SK-N-SH (cell line): ENCODE data around the gene PPP1R17. TPM values are rescaled to one million over a fixed set of nuclear protein-coding genes. Genes with fewer than 3 reads are reported as not detected.

ENCODE experiments used
- CTCF ChIA-PET: fragments of 300-600, 350-600 bp; formaldehyde crosslinking; extraction: SDS; loops from one replicate; lab custom pipeline; 2021; lab: Yijun Ruan, JAX
- POLR2A ChIA-PET: fragments of 350-600 bp; sonication (Branson Sonifier 250); formaldehyde crosslinking; extraction: SDS; loops from one replicate; lab custom pipeline; 2020; ENCODE audit warnings: antibody characterized with exemption, inconsistent platforms; lab: Yijun Ruan, JAX
- DNase-seq: peaks from one replicate; pipeline ENCODE4 v3.0.0; 2012
- H2AFZ ChIP-seq: fragments of 200-600 bp; sonication (generic); 2 replicates; pipeline ENCODE4 v1.8.1; 2016; ENCODE audit warnings: antibody characterized with exemption, mild to moderate bottlenecking, low read depth
- H3F3A ChIP-seq: fragments of 200-600 bp; sonication (generic); replicated peaks from 2 replicates; pipeline ENCODE3; 2016; ENCODE audit warnings: antibody characterized with exemption, mild to moderate bottlenecking; ENCODE audit not compliant: insufficient read depth
- H3K27ac ChIP-seq, 2 experiments: fragments of 200-500 bp in 1 of 2; fragments of 200-600 bp in 1 of 2; sonication (Bioruptor generic) in 1 of 2; sonication (generic), shearing (Covaris generic) in 1 of 2; 2 replicates each; pipeline versions ENCODE4 v1.5.1 to v1.6.1; 2014 to 2016; ENCODE audit warnings: low read depth in 2 of 2, inconsistent platforms in 1 of 2, low read length in 1 of 2, mild to moderate bottlenecking in 1 of 2, mixed read lengths in 1 of 2
- H3K27me3 ChIP-seq: fragments of 200-600 bp; sonication (generic), shearing (Covaris generic); 2 replicates; pipeline ENCODE4 v1.6.1; 2016; ENCODE audit warnings: mixed run types; ENCODE audit not compliant: insufficient read depth
- H3K36me3 ChIP-seq, 2 experiments: fragments of 200-500 bp in 1 of 2; fragments of 200-600 bp in 1 of 2; sonication (Bioruptor generic) in 1 of 2; sonication (generic) in 1 of 2; replicated peaks in 1 of 2; 2 replicates each; pipeline versions ENCODE3 to v1.5.1; 2014 to 2016; ENCODE audit warnings: low read length in 1 of 2, mild to moderate bottlenecking in 1 of 2; ENCODE audit not compliant: insufficient read depth in 2 of 2, control insufficient read depth in 1 of 2
- H3K4me1 ChIP-seq, 2 experiments: fragments of 200-500 bp in 1 of 2; fragments of 200-600 bp in 1 of 2; sonication (Bioruptor generic) in 1 of 2; sonication (generic), shearing (Covaris generic) in 1 of 2; 2 replicates each; pipeline versions ENCODE4 v1.5.1 to v1.6.1; 2014 to 2016; ENCODE audit warnings: low read depth in 1 of 2, low read length in 1 of 2, mixed run types in 1 of 2; ENCODE audit not compliant: insufficient read depth in 2 of 2, control insufficient read depth in 1 of 2
- H3K4me2 ChIP-seq: fragments of 200-600 bp; sonication (generic), shearing (Covaris generic); 2 replicates; pipeline ENCODE4 v1.6.1; 2017; ENCODE audit warnings: mixed run types
- H3K4me3 ChIP-seq, 2 experiments: fragments of 200-500 bp in 1 of 2; fragments of 200-600 bp in 1 of 2; sonication (Bioruptor generic) in 1 of 2; sonication (generic), shearing (Covaris generic) in 1 of 2; 2 replicates each; pipeline versions ENCODE4 v1.5.1 to v1.8.1; 2014 to 2016; ENCODE audit warnings: low read depth in 2 of 2, inconsistent platforms in 1 of 2, low read length in 1 of 2, mild to moderate bottlenecking in 1 of 2, mixed read lengths in 1 of 2, moderate library complexity in 1 of 2
- H3K79me2 ChIP-seq: fragments of 200-600 bp; sonication (generic); 2 replicates; pipeline ENCODE4 v1.8.1; 2017; ENCODE audit warnings: mild to moderate bottlenecking; ENCODE audit not compliant: insufficient read depth
- H3K9ac ChIP-seq: fragments of 200-600 bp; sonication (generic); 2 replicates; pipeline ENCODE4 v1.6.1; 2017; ENCODE audit warnings: mixed run types
- H3K9me2 ChIP-seq: fragments of 200-600 bp; sonication (generic); 2 replicates; pipeline ENCODE4 v1.6.1; 2017; ENCODE audit warnings: mixed run types
- H3K9me3 ChIP-seq: fragments of 200-600 bp; sonication (generic); 2 replicates; pipeline ENCODE4 v1.6.1; 2017; ENCODE audit warnings: mixed run types, mild to moderate bottlenecking, moderate library complexity
- H4K20me1 ChIP-seq: fragments of 200-600 bp; sonication (generic); 2 replicates; pipeline ENCODE4 v1.6.1; 2017; ENCODE audit warnings: mild to moderate bottlenecking, mixed run types; ENCODE audit not compliant: insufficient read depth
- CTCF ChIP-seq: fragments of 200-600 bp; sonication (generic); IDR thresholded peaks from 2 replicates; pipeline ENCODE4 v1.6.1; 2017; ENCODE audit warnings: antibody characterized with exemption, mild to moderate bottlenecking, moderate library complexity
- EZH2phosphoT487 ChIP-seq: fragments of 200-600 bp; sonication (generic); IDR thresholded peaks from 2 replicates; pipeline ENCODE4 v1.6.1; 2017; ENCODE audit warnings: low read depth, mixed run types, mild to moderate bottlenecking, antibody characterized with exemption, moderate library complexity, borderline replicate concordance
- IRF3 ChIP-seq: fragments of 150-350 bp; IDR thresholded peaks from 2 replicates; pipeline ENCODE4 v1.6.1; 2016; ENCODE audit warnings: mild to moderate bottlenecking, low read depth, low read length
- JUND ChIP-seq: IDR thresholded peaks from 2 replicates; pipeline ENCODE4 v1.4.0; 2012
- MAX ChIP-seq: IDR thresholded peaks from 2 replicates; pipeline ENCODE4 v1.4.0; 2012; ENCODE audit warnings: low read depth
- NFIC ChIP-seq: IDR thresholded peaks from 2 replicates; pipeline ENCODE4 v1.4.0; 2012; ENCODE audit warnings: borderline replicate concordance
- RAD21 ChIP-seq: IDR thresholded peaks from 2 replicates; pipeline ENCODE4 v1.6.1; 2012; ENCODE audit warnings: mild to moderate bottlenecking, low read length
- RCOR1 ChIP-seq: fragments of 150-350 bp; IDR thresholded peaks from 2 replicates; pipeline ENCODE4 v1.6.1; 2017; ENCODE audit warnings: antibody characterized with exemption, low read length
- REST ChIP-seq: IDR thresholded peaks from 2 replicates; pipeline ENCODE4 v1.6.1; 2012; ENCODE audit warnings: mild to moderate bottlenecking, low read depth, low read length, moderate library complexity
- RFX5 ChIP-seq: IDR thresholded peaks from 2 replicates; pipeline ENCODE4 v1.6.1; 2012; ENCODE audit warnings: mild to moderate bottlenecking, improper control_type of control experiment, low read length
- SIN3A ChIP-seq: IDR thresholded peaks from 2 replicates; pipeline ENCODE4 v1.6.1; 2012; ENCODE audit warnings: low read depth, mild to moderate bottlenecking, low read length, moderate library complexity, borderline replicate concordance
- SMC3 ChIP-seq: IDR thresholded peaks from 2 replicates; pipeline ENCODE4 v1.6.1; 2012; ENCODE audit warnings: low read depth, low read length, improper control_type of control experiment
- TAF1 ChIP-seq: IDR thresholded peaks from 2 replicates; pipeline ENCODE4 v1.6.1; 2012; ENCODE audit warnings: low read depth, mild to moderate bottlenecking, low read length, moderate library complexity, borderline replicate concordance
- TEAD4 ChIP-seq: IDR thresholded peaks from 2 replicates; pipeline ENCODE4 v1.4.0; 2012; ENCODE audit warnings: mild to moderate bottlenecking, borderline replicate concordance; ENCODE audit not compliant: insufficient read depth
- WGBS: methylation state at CpG from one replicate; pipeline ENCODE4 v1.1.6; 2017; ENCODE audit warnings: low lambda C conversion rate; 5-methylcytosine and 5-hydroxymethylcytosine counted together
- polyA plus RNA-seq, 3 experiments: library from polyadenylated mRNA; depleted of rRNA; stranded (reverse); fragments of >200 nt; gene quantifications; 2 replicates each; pipeline ENCODE4 v1.2.3, GENCODE V29; 2012

The PPP1R17 gene
- polyA plus RNA-seq, 1 of the 3 experiments (the other 2 are of a cell fraction) = not detected

GRCh38 chr7:31734456-31734855, 47.4 kb downstream of the PPP1R17 start (continued):
- TF ChIP-seq SIN3A (no peak), TAF1 (no peak)
- TF ChIP-seq, all 33 proteins: peak for 0

GRCh38 chr7:31735991-31736982, 49.3 kb downstream of the PPP1R17 start:
- H3K9me2 ChIP-seq = no peaks in the 10 kb centered on the region
- peaks cover 54% of the 10 kb centered on the region; the same call in 1 of the 2 replicates for H3K27me3 ChIP-seq
- no peaks in the 10 kb centered on the region for H3K4me1 ChIP-seq
- peak; percentile 64 for DNase-seq
- CTCF ChIA-PET = interaction anchor here (0.7 to 5.8 kb wide), 11 partner anchors 14 to 614 kb away, joined by 3 to 42 read pairs (median 4); no protein-coding TSS in a partner anchor
- H4K20me1 ChIP-seq = no peaks in the 10 kb centered on the region
- no peak overlapping the region for H3K4me2 ChIP-seq
- no peak overlapping the region for H3K9ac ChIP-seq
- H3K27ac ChIP-seq = no peak overlapping the region
- 19% methylated on average over 11 of the region's 11 CpGs for WGBS
- H3K4me3 ChIP-seq = no peak overlapping the region
- H3K36me3 ChIP-seq = no peaks in the 10 kb centered on the region
- POLR2A ChIA-PET = no interaction called here
- H2AFZ ChIP-seq = no peak overlapping the region
- TF ChIP-seq MAX (no peak), RAD21 (peak; percentile 95), JUND (no peak), TEAD4 (no peak), SMC3 (peak; percentile 88), NFIC (no peak), IRF3 (no peak), REST (no peak), RFX5 (0 out of 2 replicates have a peak, but pooled peaks have one; percentile 30), CTCF (peak; percentile 94), EZH2phosphoT487 (no peak), RCOR1 (peak; percentile 58)
- no peaks in the 10 kb centered on the region for H3F3A ChIP-seq
- H3K9me3 ChIP-seq = no peaks in the 10 kb centered on the region
- H3K79me2 ChIP-seq = no peaks in the 10 kb centered on the region
